Endothelial cell of hepatic sinusoid (primary cell): Measurements from ENCODE around the gene HINT2.

Experiments
- in situ Hi-C: cut with HindIII; loops from 2 replicates; pipeline ENCODE4 v1.10.0; 2017; ENCODE audit warnings: low sequenced_read_pairs

HINT2 gene

GRCh38 chr9:35814841-35815543, at the start of gene HINT2:
HINT2 (minus strand) TSS chr9:35815042; CDS start chr9:35814979, 63 bp downstream.
- in situ Hi-C loops, result no loop called here

- in situ Hi-C loops, result loop anchor here (10.0 kb wide), 1 partner anchor 119 kb away; the partner anchor contains the start of genes GBA2 and RGP1
Measured at GRCh38 chr9:35863583-35863982, 48.7 kb upstream of the HINT2 start.

GRCh38 chr9:35862328-35862727, 47.5 kb upstream of the HINT2 start:
- in situ Hi-C loops, result loop anchor here (10.0 kb wide), 1 partner anchor 118 kb away; the partner anchor contains the start of genes GBA2 and RGP1

- in situ Hi-C loops, result loop anchor here (10.0 kb wide), 1 partner anchor 117 kb away; the partner anchor contains the start of genes GBA2 and RGP1
Measured at GRCh38 chr9:35861161-35861897, 46.5 kb upstream of the HINT2 start.

GRCh38 chr9:35859990-35860339, 45.1 kb upstream of the HINT2 start:
- in situ Hi-C loops, result loop anchor here (10.0 kb wide), 1 partner anchor 115 kb away; the partner anchor contains the start of genes GBA2 and RGP1

- in situ Hi-C loops, result no loop called here
Measured at GRCh38 chr9:35859310-35859989, 44.6 kb upstream of the HINT2 start.

- in situ Hi-C loops, result no loop called here
Measured at GRCh38 chr9:35858458-35858857, 43.6 kb upstream of the HINT2 start.

- in situ Hi-C loops, result no loop called here
Measured at GRCh38 chr9:35856882-35857281, 42.0 kb upstream of the HINT2 start.

GRCh38 chr9:35856206-35856605, 41.4 kb upstream of the HINT2 start:
- in situ Hi-C loops, result no loop called here

- in situ Hi-C loops, result no loop called here
Measured at GRCh38 chr9:35854091-35854762, 39.4 kb upstream of the HINT2 start.

- in situ Hi-C loops, result no loop called here
Measured at GRCh38 chr9:35852876-35853865, 38.3 kb upstream of the HINT2 start.

- in situ Hi-C loops, result no loop called here
Measured at GRCh38 chr9:35852267-35852815, 37.5 kb upstream of the HINT2 start.

GRCh38 chr9:35847792-35848572, 33.1 kb upstream of the HINT2 start:
- in situ Hi-C loops, result no loop called here

GRCh38 chr9:35845824-35846771, 31.3 kb upstream of the HINT2 start:
- in situ Hi-C loops, result no loop called here

- in situ Hi-C loops, result no loop called here
Measured at GRCh38 chr9:35844628-35845270, 29.9 kb upstream of the HINT2 start.

- in situ Hi-C loops, result no loop called here
Measured at GRCh38 chr9:35842795-35843194, 28.0 kb upstream of the HINT2 start.
